NCI-H748 treated with DMSO at 0.1 percent for 48 hours (cell line): ENCODE measurements around the gene LPCAT2.

ENCODE experiments used
- DNase-seq: peaks from one replicate; lab custom pipeline; 2025; lab: John Stamatoyannopoulos, UW

The LPCAT2 gene, protein sequence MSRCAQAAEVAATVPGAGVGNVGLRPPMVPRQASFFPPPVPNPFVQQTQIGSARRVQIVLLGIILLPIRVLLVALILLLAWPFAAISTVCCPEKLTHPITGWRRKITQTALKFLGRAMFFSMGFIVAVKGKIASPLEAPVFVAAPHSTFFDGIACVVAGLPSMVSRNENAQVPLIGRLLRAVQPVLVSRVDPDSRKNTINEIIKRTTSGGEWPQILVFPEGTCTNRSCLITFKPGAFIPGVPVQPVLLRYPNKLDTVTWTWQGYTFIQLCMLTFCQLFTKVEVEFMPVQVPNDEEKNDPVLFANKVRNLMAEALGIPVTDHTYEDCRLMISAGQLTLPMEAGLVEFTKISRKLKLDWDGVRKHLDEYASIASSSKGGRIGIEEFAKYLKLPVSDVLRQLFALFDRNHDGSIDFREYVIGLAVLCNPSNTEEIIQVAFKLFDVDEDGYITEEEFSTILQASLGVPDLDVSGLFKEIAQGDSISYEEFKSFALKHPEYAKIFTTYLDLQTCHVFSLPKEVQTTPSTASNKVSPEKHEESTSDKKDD

DNA sequence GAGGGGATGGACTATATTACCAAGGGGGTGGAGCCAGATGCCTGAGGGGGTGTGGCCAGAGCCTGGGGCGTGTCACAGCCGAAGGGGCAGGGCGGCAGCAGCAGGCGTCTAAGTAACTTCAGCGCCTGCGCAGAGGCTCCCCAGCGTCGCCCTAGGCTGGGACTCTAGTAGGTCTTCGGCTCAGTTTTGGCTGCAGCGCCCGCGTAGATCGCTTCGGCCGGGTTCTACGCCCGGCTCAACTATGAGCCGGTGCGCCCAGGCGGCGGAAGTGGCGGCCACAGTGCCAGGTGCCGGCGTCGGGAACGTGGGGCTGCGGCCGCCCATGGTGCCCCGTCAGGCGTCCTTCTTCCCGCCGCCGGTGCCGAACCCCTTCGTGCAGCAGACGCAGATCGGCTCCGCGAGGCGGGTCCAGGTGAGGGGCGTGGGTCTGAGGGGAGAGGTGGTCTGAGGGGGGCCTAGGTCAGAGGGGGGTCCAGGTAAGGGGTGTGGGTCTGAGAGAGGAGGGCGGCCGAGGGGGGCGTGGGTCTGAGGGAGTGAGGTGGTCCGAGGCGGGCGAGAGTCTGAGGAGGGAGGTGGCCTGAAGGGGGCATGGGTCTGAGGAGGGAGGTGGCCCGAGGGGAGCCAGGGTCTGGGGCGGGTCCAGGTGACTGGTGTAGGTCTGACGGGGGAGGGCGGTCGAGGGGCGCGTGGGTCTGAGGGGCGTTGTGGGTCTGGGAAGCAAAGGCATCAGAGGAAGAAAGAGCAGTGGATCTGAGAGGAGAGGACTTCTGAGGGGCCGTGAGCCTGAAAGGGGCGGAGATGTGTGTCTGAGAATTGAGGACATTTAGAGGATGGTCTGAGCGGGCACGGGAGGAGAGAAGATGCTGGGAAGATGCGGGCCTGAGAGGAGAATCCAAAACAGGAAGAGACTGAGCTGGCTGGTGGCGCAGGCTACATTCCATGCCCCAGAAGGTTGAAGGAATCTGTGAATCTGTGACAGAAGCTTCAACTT is at the start of gene LPCAT2:
TSS of gene LPCAT2 (plus strand) at position 132 of the 991 bp plus-strand sequence. CDS start at position 242, 110 bp downstream.
- peak; percentile 33 for DNase-seq

DNA sequence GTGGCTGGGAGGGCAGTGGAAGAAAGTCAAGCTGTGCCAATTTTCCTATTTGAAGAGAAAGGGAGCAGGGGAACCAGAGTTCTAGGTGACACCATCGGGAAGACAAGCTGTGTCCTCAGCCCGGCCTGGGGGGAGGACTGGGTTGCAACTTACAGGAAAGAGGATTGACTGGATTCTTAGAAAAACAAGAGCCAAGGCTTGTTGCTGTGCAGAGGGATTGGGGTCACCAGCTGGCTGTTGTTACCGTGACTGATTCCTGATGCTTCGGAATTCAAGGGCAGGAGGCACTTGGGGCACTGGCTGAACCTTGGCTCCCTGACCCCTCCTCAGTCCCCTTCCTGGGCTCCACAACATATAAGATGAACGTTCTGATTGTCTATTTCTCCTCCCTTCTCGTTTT is 46.6 kb upstream of the LPCAT2 start:
- no peak for DNase-seq

DNA sequence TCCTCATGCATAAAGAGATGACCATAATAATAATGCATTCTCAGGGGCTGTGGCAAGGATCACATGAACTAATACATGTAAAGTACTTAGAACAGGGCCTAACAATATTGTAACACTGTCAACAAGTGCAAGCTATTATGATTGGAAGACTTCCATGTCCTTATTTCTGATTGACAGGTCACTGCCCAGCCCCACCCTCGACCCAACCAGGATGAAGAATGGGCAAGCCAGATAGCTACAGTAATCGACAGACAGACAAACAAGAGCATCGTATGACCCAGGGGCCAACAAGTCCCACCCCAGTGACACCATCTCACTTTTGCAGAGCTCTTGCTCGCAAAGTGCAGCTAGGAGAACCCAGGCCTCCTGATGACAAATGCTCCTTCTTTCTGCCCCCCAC is 44.5 kb upstream of the LPCAT2 start:
- DNase-seq = no peak

DNA sequence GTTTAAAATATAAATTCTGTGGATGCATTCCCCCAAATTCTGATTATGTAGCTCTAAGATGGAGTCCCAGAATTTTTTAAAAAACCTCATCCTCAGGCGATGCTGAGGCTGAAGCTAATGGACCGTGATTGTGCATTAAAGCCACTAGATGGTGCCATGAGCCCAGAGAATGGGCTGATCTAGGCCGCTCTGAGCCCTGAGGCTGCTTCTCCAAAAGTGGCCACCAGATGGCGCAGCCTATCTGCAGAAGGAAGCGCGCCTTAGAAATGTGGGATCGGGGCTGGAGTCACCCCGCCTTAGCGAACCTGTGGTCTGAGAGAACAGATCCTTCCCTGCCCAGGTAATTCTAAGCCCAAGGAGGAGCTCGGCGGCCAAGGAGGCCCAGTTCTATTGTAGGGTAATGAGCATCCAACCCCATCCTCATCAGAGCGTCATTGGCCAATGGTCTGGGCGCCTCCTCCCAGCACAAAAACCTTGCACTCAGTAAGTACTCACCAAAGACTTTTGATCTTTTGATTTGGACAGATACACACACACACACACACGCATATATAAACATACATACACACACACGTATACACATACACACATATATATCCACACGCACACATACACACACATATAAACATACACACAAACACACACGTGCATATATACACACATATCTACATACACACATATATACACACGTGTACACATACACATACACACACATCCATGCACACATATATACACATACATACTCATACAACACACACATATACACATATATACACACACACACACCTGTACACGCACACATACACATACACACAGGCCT is 43.6 kb upstream of the LPCAT2 start:
- DNase-seq = peak; percentile 64

DNA sequence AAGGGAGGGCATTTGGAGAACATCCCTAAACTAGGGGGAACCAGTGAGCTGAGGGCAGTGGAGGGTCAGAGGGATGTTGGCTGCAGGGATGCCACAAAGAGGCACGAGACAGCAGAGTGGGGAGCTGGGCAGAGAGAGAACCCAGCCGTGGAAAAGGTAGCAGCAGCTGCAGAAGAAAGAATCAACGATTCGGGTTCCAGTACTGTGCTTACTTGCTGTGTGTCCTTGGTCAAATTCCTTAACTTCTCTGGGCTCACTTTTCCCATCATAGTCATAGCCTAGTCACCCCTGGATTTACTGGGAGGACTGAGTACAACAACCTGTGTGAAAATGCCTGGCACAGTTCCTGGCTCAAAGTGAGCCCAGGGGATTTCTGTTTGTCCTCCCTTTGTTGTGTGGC is 42.7 kb upstream of the LPCAT2 start:
- DNase-seq = no peak

DNA sequence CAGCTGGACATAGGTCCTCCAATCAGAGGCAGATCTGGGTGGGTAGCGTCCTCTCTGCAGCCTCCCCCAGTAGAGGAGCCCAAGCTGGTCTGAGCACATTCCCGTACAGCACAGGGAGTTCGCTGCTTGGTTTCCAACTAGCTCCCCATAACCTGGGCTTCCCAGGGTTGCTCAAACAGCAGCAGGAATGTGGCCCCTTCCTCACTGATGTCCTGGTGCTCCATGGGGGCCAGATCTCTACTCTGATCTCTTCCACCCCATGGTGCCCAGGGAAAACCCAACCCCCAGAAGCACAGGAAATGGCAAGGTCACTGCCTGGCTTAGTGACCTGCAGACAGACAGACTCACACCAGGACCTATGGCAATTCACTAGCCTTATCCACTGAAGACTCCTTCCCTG is 41.0 kb upstream of the LPCAT2 start:
- DNase-seq = no peak

DNA sequence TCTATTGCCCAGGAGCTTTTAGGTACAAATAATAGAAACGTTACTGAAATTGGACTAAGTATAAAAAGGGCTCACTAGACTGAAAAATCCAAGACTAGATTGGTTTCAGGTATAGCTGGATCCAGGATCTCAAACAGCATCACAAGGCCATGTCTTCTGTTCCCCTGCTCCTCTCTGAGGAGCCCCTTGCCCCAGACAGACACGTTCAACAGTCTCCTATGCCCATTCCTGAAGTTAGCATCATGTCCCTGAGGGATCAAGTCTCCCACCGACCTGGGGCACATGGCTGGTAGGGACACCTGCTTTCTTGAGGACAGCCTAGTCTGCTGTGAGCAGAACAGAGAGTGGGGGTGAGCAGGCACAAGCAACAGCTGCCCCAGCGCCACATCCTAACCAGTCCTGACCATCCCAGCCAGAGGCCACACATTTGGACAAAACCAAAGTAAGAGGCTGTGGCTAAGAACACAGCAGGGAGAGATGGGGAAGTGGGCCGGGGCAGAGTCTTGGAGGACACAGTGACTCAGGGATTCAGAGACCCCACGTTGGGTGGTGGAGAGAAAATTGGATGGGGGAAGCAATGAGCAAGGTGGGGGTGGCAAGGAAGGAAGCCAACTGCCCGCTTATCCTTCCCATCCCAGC is 40.4 kb upstream of the LPCAT2 start:
- DNase-seq = no peak

DNA sequence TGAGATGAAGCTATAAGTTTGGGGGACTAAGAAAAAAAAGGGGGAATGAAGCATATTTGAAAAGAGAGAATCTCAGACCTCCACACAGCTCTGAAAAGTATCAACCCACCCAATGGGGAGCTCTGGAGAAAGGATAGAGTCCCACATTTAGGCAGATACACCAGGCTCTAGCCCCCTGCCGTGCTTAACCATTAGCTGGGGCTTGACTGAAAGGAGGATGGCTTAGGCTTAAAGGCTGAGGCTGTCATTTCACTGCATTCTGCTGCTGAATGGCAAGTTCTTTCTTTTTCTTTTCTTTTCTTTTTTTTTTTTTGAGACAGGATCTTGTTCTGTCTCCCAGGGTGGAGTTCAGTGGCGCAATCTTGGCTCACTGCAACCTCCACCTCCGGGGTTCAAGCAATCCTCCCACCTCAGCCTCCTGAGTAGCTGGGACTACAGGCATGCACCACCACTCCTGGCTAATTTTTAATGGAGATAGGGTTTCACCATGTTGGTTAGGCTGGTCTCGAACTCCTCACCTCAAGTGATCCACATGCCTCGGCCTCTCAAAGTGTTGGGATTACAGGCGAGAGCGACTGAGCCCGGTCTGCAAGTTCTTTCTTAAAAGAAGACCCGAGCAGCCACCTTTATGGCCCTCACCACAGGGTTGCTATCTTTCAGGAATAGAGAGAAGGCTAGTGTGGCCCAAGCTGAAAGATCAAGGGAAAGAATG is 38.9 kb upstream of the LPCAT2 start:
- no peak for DNase-seq

DNA sequence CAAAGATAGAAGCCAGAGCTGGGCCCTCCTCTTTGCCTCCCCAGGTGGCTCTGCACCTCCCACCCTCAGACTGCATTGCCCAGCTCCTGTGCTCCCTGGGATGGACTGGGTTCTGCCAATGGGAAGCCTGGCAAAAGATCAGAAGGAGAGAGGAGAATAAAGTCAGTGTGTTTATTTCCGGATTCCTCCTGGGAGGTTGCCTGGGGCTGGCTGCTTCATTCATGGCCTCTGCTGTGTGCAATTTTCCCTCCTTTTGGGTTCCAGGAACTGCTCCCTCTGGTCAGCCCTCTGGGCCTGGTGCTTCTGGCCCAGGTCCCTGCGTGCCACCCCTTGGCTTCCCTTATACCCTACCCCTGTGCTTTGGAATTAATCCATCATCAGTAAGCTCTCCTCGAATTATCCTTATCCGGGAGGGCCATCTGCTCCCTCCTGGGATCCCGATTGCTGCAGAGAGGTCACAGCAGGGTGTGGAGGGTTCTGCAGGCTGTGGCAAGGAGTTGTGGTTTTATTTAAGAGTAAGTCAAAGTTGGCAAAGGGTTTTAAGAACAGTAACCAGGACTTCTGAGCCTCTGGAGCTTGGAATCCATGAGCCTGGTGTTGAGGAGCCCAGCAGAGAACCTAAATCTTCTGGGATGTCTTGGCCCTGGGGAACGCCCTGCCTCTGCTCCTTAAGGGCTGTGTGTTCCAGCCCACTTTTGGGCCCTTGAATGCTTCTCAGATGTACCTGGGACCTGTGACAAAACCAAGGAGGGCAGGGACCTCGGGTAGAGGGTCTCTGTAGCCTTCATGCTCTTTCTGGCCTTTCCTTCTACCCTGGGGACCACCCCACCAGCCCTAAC is 38.1 kb upstream of the LPCAT2 start:
- DNase-seq = no peak

DNA sequence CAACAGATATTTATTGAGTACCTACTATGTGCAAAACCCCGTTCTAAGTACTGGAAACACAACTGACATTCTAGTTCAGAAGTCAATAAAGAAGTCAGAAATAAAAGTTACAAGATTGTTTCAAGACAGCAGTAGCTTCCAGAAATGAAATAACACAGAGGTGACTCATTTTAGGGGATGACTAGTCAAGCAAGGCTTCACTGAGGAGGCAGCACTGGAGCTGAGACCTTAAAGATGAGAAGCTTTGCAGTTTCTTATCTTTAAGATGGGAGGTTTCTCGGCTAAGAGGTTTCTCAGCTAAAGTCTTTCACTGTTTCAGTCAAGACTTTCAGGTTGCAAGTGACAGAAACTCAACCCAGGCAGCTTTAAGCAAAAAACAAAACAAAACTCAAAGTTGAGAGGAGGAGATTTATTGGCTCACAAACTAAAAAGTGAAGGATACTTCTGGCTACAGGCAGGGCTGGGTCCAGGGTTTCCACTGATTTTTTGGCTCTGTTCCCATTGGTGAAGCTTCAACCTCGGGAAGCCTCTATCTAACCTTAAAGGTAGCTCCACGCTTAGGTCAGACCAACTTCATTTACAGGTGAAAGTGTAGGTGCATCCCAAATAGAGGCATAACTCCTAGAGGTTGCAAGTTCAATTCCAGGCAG is 37.3 kb upstream of the LPCAT2 start:
- no peak for DNase-seq

DNA sequence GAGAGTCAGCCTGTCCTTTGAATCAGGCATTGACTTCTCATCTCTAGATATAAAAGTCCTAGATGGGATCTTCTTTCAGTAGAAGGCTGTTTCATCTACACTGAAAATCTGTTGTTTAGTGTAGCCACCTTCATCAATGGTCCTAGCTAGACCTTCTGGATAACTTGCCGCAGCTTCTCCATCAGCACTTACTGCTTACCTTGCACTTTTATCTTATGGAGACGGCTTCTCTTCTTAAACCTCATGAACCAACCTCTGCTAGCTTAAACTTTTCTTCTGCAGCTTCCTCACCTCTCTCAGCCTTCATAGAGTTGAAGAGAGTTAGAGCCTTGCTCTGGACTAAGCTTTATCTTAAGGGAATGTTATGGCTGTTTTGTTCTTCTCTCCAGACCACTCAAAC is 35.3 kb upstream of the LPCAT2 start:
- DNase-seq = no peak

DNA sequence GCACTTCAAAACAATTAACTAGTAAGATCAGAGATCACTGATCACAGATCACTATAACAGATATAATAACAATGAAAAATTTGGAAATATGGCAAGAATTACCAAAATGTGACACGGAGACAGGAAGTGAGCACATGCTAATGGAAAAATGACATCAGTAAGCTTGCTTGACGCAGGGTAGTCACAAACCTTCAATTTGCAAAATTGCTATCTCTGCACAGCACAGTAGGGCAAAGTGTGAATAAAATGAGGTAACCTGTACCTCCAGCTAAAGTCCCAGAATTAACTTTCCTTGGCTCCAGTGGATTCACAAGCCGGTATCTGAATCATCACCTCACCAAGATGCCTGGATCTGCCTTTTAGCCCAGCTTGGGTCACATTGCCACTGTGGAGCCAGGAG is 34.1 kb upstream of the LPCAT2 start:
- no peak for DNase-seq

DNA sequence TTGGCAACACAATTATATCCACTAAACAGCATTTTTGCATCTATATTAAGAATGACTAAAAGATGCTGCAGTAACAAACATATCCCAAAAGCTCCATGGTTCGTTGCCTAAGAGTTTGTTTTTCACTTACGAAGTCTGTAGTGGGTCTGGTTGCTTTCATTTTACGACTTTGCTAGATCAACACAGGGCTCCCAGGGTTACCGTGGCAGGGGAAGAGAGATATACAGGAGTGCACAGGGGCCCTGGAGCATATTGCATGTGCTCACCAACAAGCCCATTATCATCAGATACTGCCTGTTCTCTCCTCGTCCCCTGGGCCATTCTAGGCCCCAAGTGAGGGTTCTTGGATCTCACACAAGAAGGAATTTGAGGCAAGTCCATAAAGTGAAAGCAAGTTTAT is 33.0 kb upstream of the LPCAT2 start:
- no peak for DNase-seq

DNA sequence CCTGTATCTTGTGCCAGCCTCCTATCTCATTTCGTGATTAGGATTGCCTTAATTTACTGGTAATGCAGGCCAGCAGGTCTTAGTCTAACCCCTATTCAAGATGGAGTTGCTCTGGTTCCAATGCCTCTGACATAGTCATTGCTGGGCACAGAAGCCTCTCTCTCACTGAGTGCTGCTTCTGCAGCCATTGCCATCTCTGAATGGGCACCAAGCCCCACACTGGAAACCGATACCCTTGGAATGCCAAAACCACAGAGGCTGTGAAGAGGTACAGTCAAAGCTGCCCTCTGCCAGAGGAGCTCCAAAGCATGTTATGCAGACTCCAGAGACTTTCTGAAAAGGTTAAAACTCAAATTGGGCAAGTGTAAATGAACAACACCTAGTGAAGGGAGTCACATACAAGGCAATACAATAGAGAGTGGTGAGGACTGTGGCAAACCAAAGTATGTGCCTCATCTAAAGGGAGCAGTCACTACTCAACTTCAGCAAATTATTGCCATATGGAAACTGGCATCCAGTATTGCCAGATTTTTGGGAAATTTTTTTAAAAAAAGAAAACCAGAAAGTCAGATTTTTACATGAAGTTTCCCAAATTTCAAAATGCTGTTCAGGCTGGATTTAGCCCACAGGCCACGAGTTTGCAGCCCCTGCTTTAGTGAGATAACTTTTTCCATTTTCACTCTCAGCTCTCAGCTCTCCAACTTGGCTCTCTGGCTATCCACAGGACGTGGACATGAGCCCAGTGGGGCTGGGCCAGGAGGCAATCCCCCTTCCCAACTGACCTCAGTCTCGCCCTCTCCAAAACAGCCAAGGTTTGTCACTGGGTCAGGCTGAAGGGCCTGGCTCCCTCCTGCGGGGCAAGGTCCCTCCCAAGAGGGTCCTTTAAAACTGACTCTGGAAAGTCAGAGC is 32.0 kb upstream of the LPCAT2 start:
- no peak for DNase-seq

DNA sequence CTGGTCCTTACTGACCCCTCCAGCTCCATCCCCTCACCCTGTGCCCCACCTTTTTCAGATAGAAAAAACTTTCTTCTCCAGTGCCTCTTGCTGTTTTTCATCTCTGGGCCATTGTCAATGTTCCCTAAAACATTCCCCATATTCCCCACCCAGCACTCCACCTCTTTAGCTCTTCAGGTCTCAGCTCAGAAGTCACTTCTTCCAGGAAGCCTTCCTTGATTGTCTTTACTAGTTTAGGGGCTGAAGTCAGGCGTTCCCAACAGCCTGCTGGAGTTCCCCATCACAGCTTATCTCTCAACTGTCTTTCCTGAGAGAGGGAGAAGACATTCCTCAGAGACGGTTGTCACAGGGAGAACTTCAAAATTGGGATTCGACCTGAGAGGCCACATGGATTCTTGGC is 31.1 kb upstream of the LPCAT2 start:
- no peak for DNase-seq

DNA sequence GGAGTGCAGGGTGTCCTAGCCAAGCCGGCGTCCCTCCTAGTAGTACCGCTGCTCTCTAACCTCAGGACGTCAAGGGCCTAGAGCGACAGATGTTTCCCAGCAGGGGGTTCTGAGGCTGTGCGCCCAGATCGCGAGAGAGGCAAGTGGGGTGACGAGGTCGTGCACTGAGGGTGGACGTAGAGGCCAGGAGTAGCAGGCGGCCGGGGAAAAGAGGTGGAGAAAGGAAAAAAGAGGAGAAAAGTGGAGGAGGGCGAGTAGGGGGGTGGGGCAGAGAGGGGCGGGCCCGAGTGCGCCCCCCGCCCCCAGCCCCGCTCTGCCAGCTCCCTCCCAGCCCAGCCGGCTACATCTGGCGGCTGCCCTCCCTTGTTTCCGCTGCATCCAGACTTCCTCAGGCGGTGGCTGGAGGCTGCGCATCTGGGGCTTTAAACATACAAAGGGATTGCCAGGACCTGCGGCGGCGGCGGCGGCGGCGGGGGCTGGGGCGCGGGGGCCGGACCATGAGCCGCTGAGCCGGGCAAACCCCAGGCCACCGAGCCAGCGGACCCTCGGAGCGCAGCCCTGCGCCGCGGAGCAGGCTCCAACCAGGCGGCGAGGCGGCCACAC is 29.9 kb upstream of the LPCAT2 start, which contains the start of gene MMP2:
TSS of gene MMP2 (plus strand) at position 372 of the 603 bp plus-strand sequence. CDS start 282 bp downstream, outside the sequence.
- DNase-seq = no peak

DNA sequence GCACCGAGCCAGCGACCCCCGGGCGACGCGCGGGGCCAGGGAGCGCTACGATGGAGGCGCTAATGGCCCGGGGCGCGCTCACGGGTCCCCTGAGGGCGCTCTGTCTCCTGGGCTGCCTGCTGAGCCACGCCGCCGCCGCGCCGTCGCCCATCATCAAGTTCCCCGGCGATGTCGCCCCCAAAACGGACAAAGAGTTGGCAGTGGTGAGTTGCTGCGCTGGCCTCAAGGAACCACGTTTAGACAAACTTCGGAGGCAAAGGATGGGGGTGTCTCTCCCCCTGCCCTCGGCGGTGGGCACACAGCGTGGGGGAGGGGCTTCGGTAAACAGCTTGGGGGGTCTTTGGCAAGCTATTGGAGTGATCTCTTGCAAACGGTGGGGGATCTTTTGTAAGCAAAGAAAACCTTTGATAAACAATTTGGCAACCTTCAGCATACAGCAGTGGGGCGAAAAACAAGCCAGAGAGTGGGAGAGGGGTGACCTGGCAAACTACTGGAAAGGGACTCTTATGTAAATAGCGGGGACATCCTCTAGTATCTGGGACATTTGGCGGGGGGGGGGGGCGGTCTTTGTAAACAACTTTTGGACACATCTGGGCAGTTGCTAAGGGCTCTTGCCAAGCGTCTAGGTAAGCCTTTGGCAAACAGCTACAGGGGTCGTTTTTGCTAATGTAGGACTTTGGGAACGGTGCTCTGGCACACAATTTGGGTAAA is 29.3 kb upstream of the LPCAT2 start:
- DNase-seq = no peak
